ENCODE measurements around the gene GJC2. TPM values are rescaled to one million over a fixed set of nuclear protein-coding genes. Genes with fewer than 3 reads are reported as not detected.

GJC2 gene
- total and polyA plus RNA-seq, 12 donors: 0.61 to 1.5 (median 1.2) TPM

DNA sequence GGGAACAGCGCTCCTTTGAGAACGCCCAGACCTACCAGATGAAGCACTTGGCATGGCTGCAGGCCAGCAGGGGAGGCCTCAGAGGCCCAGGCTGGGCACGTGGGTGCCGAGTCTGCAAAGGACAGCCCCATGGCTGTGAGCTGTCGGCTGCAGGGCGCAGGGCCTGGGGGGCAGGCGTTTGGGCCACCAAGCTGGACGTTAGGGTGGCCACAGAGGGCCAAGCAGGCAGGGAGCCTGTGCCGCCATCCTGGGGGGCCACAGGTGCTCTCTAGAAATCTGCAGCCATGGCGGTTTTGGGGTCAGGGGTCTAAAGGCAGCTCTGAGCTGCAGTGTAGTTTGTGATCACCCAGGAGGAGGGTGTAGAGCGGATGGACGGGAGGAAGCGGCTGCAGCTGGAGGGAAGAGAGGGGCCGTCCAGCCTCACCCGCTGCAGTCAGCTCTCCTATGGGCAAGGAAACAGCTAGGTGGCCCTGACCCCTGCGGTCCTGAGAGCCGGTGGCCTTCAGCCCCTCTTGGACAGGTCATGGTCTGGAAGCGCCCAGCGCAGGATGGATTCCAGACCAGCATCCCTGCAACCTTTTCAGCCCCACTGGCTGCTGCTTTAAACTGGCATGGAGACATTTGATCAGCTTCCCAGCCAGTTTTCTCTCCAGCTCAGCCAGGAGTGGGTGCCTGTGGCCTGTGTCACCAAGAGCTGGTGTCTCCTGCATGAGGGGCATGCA is 26.9 kb downstream of the GJC2 start:
- Histone ChIP-seq H3K9me3 (no peaks in the 10 kb centered on the region), H3K27ac (peak overlapping the region in 6 of 10 donors; percentile 26 to 68 (median 56)), H3K36me3 (peaks cover 0 to 24% (median 3%) of the 10 kb centered on the region in 9 donors), H3K4me1 (peaks cover 0 to 29% (median 9%) of the 10 kb centered on the region in 9 donors), H3K27me3 (no peaks in the 10 kb centered on the region), H3K4me3 (no peak overlapping the region)
- peak; percentile 58 to 59 for DNase-seq
- peak; percentile 58 to 88 (median 79) for ATAC-seq
- TF ChIP-seq, protein P1, sequence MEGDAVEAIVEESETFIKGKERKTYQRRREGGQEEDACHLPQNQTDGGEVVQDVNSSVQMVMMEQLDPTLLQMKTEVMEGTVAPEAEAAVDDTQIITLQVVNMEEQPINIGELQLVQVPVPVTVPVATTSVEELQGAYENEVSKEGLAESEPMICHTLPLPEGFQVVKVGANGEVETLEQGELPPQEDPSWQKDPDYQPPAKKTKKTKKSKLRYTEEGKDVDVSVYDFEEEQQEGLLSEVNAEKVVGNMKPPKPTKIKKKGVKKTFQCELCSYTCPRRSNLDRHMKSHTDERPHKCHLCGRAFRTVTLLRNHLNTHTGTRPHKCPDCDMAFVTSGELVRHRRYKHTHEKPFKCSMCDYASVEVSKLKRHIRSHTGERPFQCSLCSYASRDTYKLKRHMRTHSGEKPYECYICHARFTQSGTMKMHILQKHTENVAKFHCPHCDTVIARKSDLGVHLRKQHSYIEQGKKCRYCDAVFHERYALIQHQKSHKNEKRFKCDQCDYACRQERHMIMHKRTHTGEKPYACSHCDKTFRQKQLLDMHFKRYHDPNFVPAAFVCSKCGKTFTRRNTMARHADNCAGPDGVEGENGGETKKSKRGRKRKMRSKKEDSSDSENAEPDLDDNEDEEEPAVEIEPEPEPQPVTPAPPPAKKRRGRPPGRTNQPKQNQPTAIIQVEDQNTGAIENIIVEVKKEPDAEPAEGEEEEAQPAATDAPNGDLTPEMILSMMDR (IDR thresholded peaks at IDR 0.05): no peak
- WGBS, 2 donors: 81 to 84% methylated on average over 19 of the region's 19 CpGs
- intact Hi-C loops (cut with DNase I): loop anchor here in 1 of 10 donors (10.0 kb wide), 1 partner anchor 52 kb away; no protein-coding TSS in a partner anchor

DNA sequence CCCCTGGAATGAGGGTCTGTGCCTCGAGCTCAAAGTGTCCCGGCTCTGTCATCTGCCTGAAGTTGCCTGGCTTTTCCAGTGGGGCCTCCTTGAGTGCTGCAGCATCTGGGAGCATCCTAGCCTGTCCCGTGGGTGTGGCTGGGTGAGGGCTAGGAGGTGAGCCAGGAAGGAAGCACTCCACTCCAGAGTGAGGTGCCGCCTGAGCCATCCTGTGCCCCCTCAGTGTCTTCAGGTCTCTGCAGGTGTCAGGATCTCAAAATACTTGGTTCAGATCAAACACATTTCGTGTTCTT is 27.4 kb downstream of the GJC2 start:
- peaks cover 0 to 31% (median 9%) of the 10 kb centered on the region in 9 donors for H3K4me1 ChIP-seq
- intact Hi-C loops (cut with DNase I): loop anchor here in 1 of 10 donors (10.0 kb wide), 1 partner anchor 52 kb away; no protein-coding TSS in a partner anchor

DNA sequence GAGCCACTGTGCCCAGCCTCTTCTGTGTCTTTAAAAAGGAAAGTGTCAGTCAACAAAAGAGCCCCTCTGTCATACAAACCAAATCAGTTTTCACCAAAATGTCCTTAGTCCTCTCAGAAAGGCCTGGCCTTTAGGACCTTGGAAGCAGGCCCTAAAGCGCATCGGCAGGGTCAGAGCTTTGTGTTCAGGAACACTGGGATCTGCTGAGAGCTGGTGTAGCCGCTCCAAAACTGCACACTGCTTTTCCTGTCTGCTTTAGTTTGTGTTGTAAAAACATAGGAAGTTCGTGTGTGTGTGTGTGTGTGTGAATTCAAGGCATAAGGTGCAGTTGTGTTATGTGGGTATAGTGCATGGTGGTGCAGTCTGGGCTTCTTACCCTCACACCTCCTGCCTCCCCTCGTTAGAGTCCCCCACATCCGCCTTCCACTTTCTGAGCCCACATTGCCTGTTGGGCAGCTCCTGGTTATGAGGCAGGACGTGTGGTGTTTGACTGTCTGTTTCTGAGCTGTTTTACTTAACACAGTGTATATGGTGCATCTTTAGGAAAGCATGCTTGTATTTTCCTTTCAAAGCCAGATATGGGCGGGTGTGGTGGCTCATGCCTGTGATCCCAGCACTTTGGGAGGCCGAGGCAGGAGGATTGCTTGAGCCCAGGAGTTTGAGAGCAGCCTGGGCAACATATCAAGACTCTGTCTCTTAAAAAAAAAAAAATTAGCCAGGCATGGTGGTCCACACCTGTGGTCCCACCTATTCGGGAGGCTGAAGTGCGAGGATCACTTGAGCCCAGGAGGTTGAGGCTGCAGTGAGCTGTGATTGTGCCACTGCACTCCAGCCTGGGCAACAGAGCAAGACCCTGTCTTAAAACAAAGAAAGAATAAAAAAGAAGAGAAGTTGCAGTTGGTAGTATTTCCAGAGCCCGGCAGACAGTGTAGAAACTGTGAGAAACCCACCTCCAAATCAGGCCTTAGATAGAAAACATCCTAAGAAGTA is 28.3 kb downstream of the GJC2 start:
- TF ChIP-seq, protein P1 (IDR thresholded peaks at IDR 0.05): no peak
- Histone ChIP-seq H3K27me3 (no peaks in the 10 kb centered on the region), H3K4me3 (no peak overlapping the region), H3K4me1 (peaks cover 0 to 31% (median 9%) of the 10 kb centered on the region in 9 donors), H3K27ac (no peak overlapping the region), H3K36me3 (peaks cover 0 to 24% (median 3%) of the 10 kb centered on the region in 9 donors), H3K9me3 (no peaks in the 10 kb centered on the region)
- 89 to 94% methylated on average over 12 of the region's 12 CpGs for WGBS, 2 donors
- intact Hi-C loops (cut with DNase I): loop anchor here in 1 of 10 donors (10.0 kb wide), 1 partner anchor 53 kb away; no protein-coding TSS in a partner anchor
- ATAC-seq (no peak), DNase-seq (no peak)

More for the DNA sequence above, 27.4 kb downstream of the GJC2 start:
- no peaks in the 10 kb centered on the region for H3K27me3 ChIP-seq
- H3K4me3 ChIP-seq: no peak overlapping the region
- DNase-seq (no peak), ATAC-seq (no peak)
- H3K27ac ChIP-seq: peak overlapping the region in 1 of 10 donors; percentile 68
- WGBS, 2 donors: 87 to 90% methylated on average over 5 of the region's 5 CpGs
- H3K9me3 ChIP-seq: no peaks in the 10 kb centered on the region
- peaks cover 0 to 24% (median 3%) of the 10 kb centered on the region in 9 donors for H3K36me3 ChIP-seq
- TF ChIP-seq, protein P1 (IDR thresholded peaks at IDR 0.05): no peak
